ENCODE measurements around the gene P2RY12.

The P2RY12 gene

GRCh38 chr3:151296226-151296625, 88.3 kb downstream of the P2RY12 start:
- no peak overlapping the region for H3K4me3 ChIP-seq (ENCODE audit: low read length)
- no peak for TF ChIP-seq CTCF (conservative IDR thresholded peaks at IDR 0.05; ENCODE audit: low read length)
- DNase-seq (ENCODE audit: low read depth): no peak

- no peak overlapping the region for H3K4me3 ChIP-seq (ENCODE audit: low read length)
- DNase-seq (ENCODE audit: low read depth): no peak
- TF ChIP-seq CTCF (conservative IDR thresholded peaks at IDR 0.05; ENCODE audit: low read length): no peak
Observed at GRCh38 chr3:151293127-151293526, 91.4 kb downstream of the P2RY12 start.

GRCh38 chr3:151290673-151291072, 93.9 kb downstream of the P2RY12 start:
- no peak overlapping the region for H3K4me3 ChIP-seq (ENCODE audit: low read length)
- DNase-seq (ENCODE audit: low read depth): peak; percentile 55
- TF ChIP-seq CTCF (conservative IDR thresholded peaks at IDR 0.05; ENCODE audit: low read length): peak; percentile 82

GRCh38 chr3:151289445-151289844, 95.1 kb downstream of the P2RY12 start:
- H3K4me3 ChIP-seq (ENCODE audit: low read length): no peak overlapping the region
- no peak for TF ChIP-seq CTCF (conservative IDR thresholded peaks at IDR 0.05; ENCODE audit: low read length)
- DNase-seq (ENCODE audit: low read depth): no peak
